ENCODE results near the gene CGB3.

CGB3 gene

GRCh38 chr19:48992581-48993174 lies 31.5 kb downstream of the CGB3 start:
- Mint-ChIP-seq H3K27me3 (no peaks in the 10 kb centered on the region), H3K4me1 (peaks cover 35 to 70% of the 10 kb centered on the region in 2 donors), H3K4me3 (peak overlapping the region; percentile 90 to 92), H3K9me3 (no peaks in the 10 kb centered on the region), H3K27ac (peak overlapping the region; percentile 93), H3K36me3 (peaks cover 46 to 59% of the 10 kb centered on the region in 2 donors)
- ATAC-seq (replicated peaks) (peak in 1 of 2 donors; percentile 10), DNase-seq (no peak)

- no peaks in the 10 kb centered on the region for H3K27me3 Mint-ChIP-seq
- peaks cover 38 to 71% of the 10 kb centered on the region in 2 donors for H3K4me1 Mint-ChIP-seq
Observed at GRCh38 chr19:48991873-48992580, 32.1 kb downstream of the CGB3 start.

GRCh38 chr19:48991011-48991609 lies 33.0 kb downstream of the CGB3 start:
- peaks cover 53 to 66% of the 10 kb centered on the region in 2 donors for H3K36me3 Mint-ChIP-seq
- H3K4me3 Mint-ChIP-seq: peak overlapping the region in 1 of 2 donors; percentile 90
- ATAC-seq (replicated peaks) (no peak), DNase-seq (no peak)
- peaks cover 41 to 74% of the 10 kb centered on the region in 2 donors for H3K4me1 Mint-ChIP-seq
- H3K27me3 Mint-ChIP-seq: no peaks in the 10 kb centered on the region
- no peaks in the 10 kb centered on the region for H3K9me3 Mint-ChIP-seq
- H3K27ac Mint-ChIP-seq: no peak overlapping the region

More at GRCh38 chr19:48991873-48992580, 32.1 kb downstream of the CGB3 start:
- peaks cover 49 to 63% of the 10 kb centered on the region in 2 donors for H3K36me3 Mint-ChIP-seq
- DNase-seq (no peak), ATAC-seq (replicated peaks) (no peak)
- H3K9me3 Mint-ChIP-seq: no peaks in the 10 kb centered on the region
- H3K27ac Mint-ChIP-seq: peak overlapping the region; percentile 93
- H3K4me3 Mint-ChIP-seq: peak overlapping the region; percentile 90 to 92

- no peak for DNase-seq
- Mint-ChIP-seq H3K9me3 (no peaks in the 10 kb centered on the region), H3K27me3 (no peaks in the 10 kb centered on the region), H3K36me3 (peaks cover 56 to 72% of the 10 kb centered on the region in 2 donors), H3K4me3 (no peak overlapping the region), H3K27ac (peak overlapping the region; percentile 6), H3K4me1 (peaks cover 41 to 73% of the 10 kb centered on the region in 2 donors)
- no peak for ATAC-seq (replicated peaks)
Observed at GRCh38 chr19:48990400-48990799, 33.7 kb downstream of the CGB3 start.

DNA sequence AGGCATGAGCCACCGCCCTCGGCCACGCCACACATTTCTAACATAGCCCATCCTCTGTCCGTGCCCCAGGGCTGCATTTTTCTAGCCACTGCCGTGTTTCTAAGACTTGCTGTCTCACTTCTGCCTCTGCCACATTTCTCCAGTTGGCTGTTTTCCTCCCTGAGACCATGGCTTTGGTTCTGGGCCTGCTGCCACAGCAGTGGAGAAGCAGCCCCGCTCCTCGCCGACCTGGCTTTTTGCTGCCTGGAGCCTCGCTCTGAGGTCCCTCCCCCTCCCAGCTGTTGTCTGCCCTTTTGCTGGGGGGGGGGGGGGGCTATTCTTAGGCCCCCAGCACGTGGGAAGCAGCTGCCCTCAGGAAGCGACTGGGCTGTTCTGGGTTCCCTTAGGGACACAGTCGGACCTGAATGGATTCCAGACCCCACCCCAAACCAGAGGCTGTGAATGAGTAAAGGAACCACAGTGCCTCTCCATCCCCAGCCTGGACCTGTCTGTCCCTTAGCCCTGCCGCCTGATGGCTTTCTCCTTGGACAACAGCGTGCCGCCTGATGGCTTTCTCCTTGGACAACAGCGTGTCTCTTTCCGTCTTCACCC lies 34.3 kb downstream of the CGB3 start:
- Mint-ChIP-seq H3K4me1 (peaks cover 36 to 67% of the 10 kb centered on the region in 2 donors), H3K4me3 (no peak overlapping the region), H3K27ac (peak overlapping the region; percentile 6), H3K36me3 (peaks cover 57 to 70% of the 10 kb centered on the region in 2 donors), H3K27me3 (no peaks in the 10 kb centered on the region), H3K9me3 (no peaks in the 10 kb centered on the region)
- ATAC-seq (replicated peaks) (no peak), DNase-seq (no peak)

DNA sequence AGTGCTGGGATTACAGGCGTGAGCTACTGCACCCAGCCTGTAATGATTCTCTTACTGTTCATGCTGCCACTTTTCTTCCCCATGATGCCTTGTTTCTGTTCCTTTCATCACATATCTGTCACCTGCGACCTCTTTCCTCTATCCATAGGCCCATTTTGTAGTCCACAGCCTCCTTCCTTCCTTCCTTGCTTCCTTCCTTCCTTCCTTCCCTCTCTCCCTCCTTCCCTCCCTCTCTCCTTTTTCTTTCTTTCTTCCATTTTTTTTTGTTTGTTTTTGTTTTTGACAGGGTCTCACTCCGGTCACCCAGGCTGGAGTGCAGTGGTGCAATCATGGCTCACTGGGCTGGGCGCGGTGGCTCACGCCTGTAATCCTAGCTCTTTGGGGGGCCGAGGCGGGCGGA lies 35.3 kb downstream of the CGB3 start:
- no peak for DNase-seq
- H3K9me3 Mint-ChIP-seq: no peaks in the 10 kb centered on the region
- H3K27me3 Mint-ChIP-seq: no peaks in the 10 kb centered on the region
- H3K4me1 Mint-ChIP-seq: peaks cover 32 to 59% of the 10 kb centered on the region in 2 donors
- no peak for ATAC-seq (replicated peaks)
- peaks cover 60 to 68% of the 10 kb centered on the region in 2 donors for H3K36me3 Mint-ChIP-seq
- H3K27ac Mint-ChIP-seq: no peak overlapping the region
- no peak overlapping the region for H3K4me3 Mint-ChIP-seq

GRCh38 chr19:48988286-48988685 lies 35.8 kb downstream of the CGB3 start:
- Mint-ChIP-seq H3K36me3 (peaks cover 61 to 70% of the 10 kb centered on the region in 2 donors), H3K27me3 (no peaks in the 10 kb centered on the region), H3K4me3 (peak overlapping the region in 1 of 2 donors; percentile 4), H3K4me1 (peaks cover 30 to 57% of the 10 kb centered on the region in 2 donors), H3K27ac (no peak overlapping the region), H3K9me3 (no peaks in the 10 kb centered on the region)
- no peak for DNase-seq
- ATAC-seq (replicated peaks): no peak

DNA sequence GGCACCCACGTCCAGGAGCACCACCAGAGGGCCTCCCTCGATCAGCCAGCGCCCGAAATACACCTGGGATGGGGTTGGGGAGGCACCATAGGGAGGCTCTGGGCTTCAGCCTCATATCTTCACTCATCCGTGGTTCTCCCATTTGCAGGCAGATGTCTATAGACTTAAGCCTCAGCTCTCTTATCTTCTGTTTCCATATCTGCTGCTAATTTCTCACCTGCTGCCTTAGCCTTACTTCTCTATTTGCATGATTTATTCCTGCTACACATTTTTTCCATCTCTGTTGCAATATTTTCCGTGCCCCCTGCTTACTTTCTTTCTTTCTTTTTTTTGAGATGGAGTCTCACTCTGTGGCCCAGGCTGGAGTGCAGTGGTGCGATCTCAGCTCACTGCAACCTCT lies 36.8 kb downstream of the CGB3 start:
- H3K9me3 Mint-ChIP-seq: no peaks in the 10 kb centered on the region
- peak; percentile 16 to 44 for ATAC-seq (replicated peaks)
- DNase-seq: no peak
- peak overlapping the region; percentile 48 for H3K27ac Mint-ChIP-seq
- peaks cover 28 to 59% of the 10 kb centered on the region in 2 donors for H3K4me1 Mint-ChIP-seq
- H3K4me3 Mint-ChIP-seq: peak overlapping the region; percentile 11 to 13
- H3K36me3 Mint-ChIP-seq: peaks cover 67 to 77% of the 10 kb centered on the region in 2 donors
- no peaks in the 10 kb centered on the region for H3K27me3 Mint-ChIP-seq

DNA sequence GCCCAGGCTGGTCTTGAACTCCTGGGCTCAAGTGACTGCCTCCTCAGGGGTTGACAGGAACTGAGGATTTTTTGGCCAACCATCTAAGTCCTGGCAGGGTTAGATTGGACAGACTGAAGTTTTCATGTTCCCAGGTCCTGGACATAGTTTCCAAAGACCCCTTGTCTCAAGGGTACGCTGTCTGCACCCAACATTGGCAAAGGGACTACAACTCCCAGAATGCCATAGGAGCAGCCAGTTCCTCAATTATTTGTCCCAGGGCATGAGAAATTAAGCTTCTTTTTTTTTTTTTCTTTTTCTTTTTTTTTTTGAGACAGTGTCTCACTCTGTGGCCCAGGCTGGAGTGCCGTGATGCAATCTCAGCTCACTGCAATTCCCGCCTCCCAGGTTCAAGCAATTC lies 37.9 kb downstream of the CGB3 start:
- H3K27me3 Mint-ChIP-seq: no peaks in the 10 kb centered on the region
- H3K9me3 Mint-ChIP-seq: no peaks in the 10 kb centered on the region
- H3K4me3 Mint-ChIP-seq: no peak overlapping the region
- H3K4me1 Mint-ChIP-seq: peaks cover 30 to 57% of the 10 kb centered on the region in 2 donors
- H3K27ac Mint-ChIP-seq: no peak overlapping the region
- no peak for ATAC-seq (replicated peaks)
- peaks cover 67 to 82% of the 10 kb centered on the region in 2 donors for H3K36me3 Mint-ChIP-seq
- DNase-seq: no peak

GRCh38 chr19:48985711-48986110 lies 38.4 kb downstream of the CGB3 start:
- Mint-ChIP-seq H3K27ac (no peak overlapping the region), H3K27me3 (no peaks in the 10 kb centered on the region), H3K9me3 (no peaks in the 10 kb centered on the region), H3K36me3 (peaks cover 62 to 79% of the 10 kb centered on the region in 2 donors), H3K4me1 (peaks cover 26 to 52% of the 10 kb centered on the region in 2 donors), H3K4me3 (no peak overlapping the region)
- DNase-seq (no peak), ATAC-seq (replicated peaks) (no peak)

- no peak overlapping the region for H3K4me3 Mint-ChIP-seq
- H3K4me1 Mint-ChIP-seq: peaks cover 28 to 50% of the 10 kb centered on the region in 2 donors
- peak overlapping the region; percentile 81 for H3K27ac Mint-ChIP-seq
- DNase-seq (no peak), ATAC-seq (replicated peaks) (no peak)
- H3K27me3 Mint-ChIP-seq: no peaks in the 10 kb centered on the region
- peaks cover 54 to 71% of the 10 kb centered on the region in 2 donors for H3K36me3 Mint-ChIP-seq
- no peaks in the 10 kb centered on the region for H3K9me3 Mint-ChIP-seq
Observed at GRCh38 chr19:48982280-48982679, 41.9 kb downstream of the CGB3 start.

- no peak overlapping the region for H3K27ac Mint-ChIP-seq
- peaks cover 23 to 38% of the 10 kb centered on the region in 2 donors for H3K4me1 Mint-ChIP-seq
- H3K4me3 Mint-ChIP-seq: no peak overlapping the region
- no peaks in the 10 kb centered on the region for H3K27me3 Mint-ChIP-seq
- ATAC-seq (replicated peaks) (no peak), DNase-seq (no peak)
- peaks cover 1 to 3% of the 10 kb centered on the region in 2 donors for H3K9me3 Mint-ChIP-seq
- H3K36me3 Mint-ChIP-seq: peaks cover 45 to 54% of the 10 kb centered on the region in 2 donors
Observed at GRCh38 chr19:48977061-48977460, 47.1 kb downstream of the CGB3 start.

GRCh38 chr19:48975947-48976847 lies 47.9 kb downstream of the CGB3 start:
- H3K4me1 Mint-ChIP-seq: peaks cover 17 to 32% of the 10 kb centered on the region in 2 donors
- H3K27ac Mint-ChIP-seq: peak overlapping the region; percentile 42
- H3K27me3 Mint-ChIP-seq: no peaks in the 10 kb centered on the region
- H3K4me3 Mint-ChIP-seq: no peak overlapping the region
- DNase-seq (no peak), ATAC-seq (replicated peaks) (peak; percentile 18 to 24)
- H3K9me3 Mint-ChIP-seq: peaks cover 1 to 3% of the 10 kb centered on the region in 2 donors
- H3K36me3 Mint-ChIP-seq: peaks cover 40 to 45% of the 10 kb centered on the region in 2 donors

Data from stimulated activated naive B cell treated with anti-CD40 and anti-IgM and Interleukin-4, amounts not matched to agents 10 μg/mL and 1 μg/mL and 100 μg/mL, for 72 hours (primary cell).